ENCODE results near the gene KLHDC7A. TPM values are rescaled to one million over a fixed set of nuclear protein-coding genes. Genes with fewer than 3 reads are reported as not detected.

Gene KLHDC7A
- total and polyA plus RNA-seq, 2 of the 4 experiments (the other 2 are of a cell fraction): not detected

GRCh38 chr1:18508084-18508483, 27.4 kb downstream of the KLHDC7A start:
- H2BK120ac ChIP-seq (ENCODE audit: low read depth, low read length): no peak overlapping the region
- ChIA-PET CTCF (no interaction called here), POLR2A (ENCODE audit: unreplicated experiment) (no interaction called here)
- no peak overlapping the region for H4K91ac ChIP-seq (ENCODE audit: insufficient read depth, low read depth, low read length)
- no peaks in the 10 kb centered on the region for H3K79me1 ChIP-seq (ENCODE audit: low read depth in 1 of 2, low read length in 2 of 2)
- H3K9me3 ChIP-seq (ENCODE audit: control insufficient read depth, insufficient read depth, low read length): peaks cover 12% of the 10 kb centered on the region
- no peak overlapping the region for H3K18ac ChIP-seq (ENCODE audit: low read depth, low read length)
- no peak overlapping the region for H4K8ac ChIP-seq (ENCODE audit: low read depth in 2 of 2, low read length in 2 of 2)
- no peak overlapping the region for H4K5ac ChIP-seq (ENCODE audit: low read depth, low read length)
- ATAC-seq (ENCODE audit: low read depth) (no peak), DNase-seq (no peak)
- no peak overlapping the region for H2AFZ ChIP-seq (replicated peaks; ENCODE audit: low read length, poor library complexity)
- no peaks in the 10 kb centered on the region for H3K27me3 ChIP-seq (ENCODE audit: control insufficient read depth, insufficient read depth, low read length)
- no peak overlapping the region for H2AK5ac ChIP-seq (ENCODE audit: low read depth, low read length)
- H3K9ac ChIP-seq (ENCODE audit: low read depth, low read length): no peak overlapping the region
- H2BK15ac ChIP-seq (ENCODE audit: low read depth, low read length): no peak overlapping the region
- dilution Hi-C loops (cut with HindIII; ENCODE audit: low sequenced_read_pairs, unreplicated experiment) (no loop called here), in situ Hi-C loops (cut with MboI; ENCODE audit: low sequenced_read_pairs) (no loop called here), intact Hi-C loops (cut with micrococcal nuclease) (no loop called here)
- H3K4me2 ChIP-seq (ENCODE audit: low read depth, low read length): no peak overlapping the region
- H3K36me3 ChIP-seq (ENCODE audit: control insufficient read depth, insufficient read depth, low read length): no peaks in the 10 kb centered on the region
- no CpG with 5 or more reads among the region's 1 CpG for WGBS, 2 experiments (ENCODE audit: extremely low coverage in 2 of 2, insufficient read length in 1 of 2)
- no peak overlapping the region for H3K14ac ChIP-seq (replicated peaks; ENCODE audit: low read depth, low read length)
- no peak overlapping the region for H3K4ac ChIP-seq (ENCODE audit: low read depth, low read length)
- H3K27ac ChIP-seq (ENCODE audit: insufficient read depth, low read length): no peak overlapping the region
- no peak overlapping the region for H3K56ac ChIP-seq (ENCODE audit: extremely low read depth, insufficient read depth, low read length)
- no peak overlapping the region for H2AK9ac ChIP-seq (replicated peaks; ENCODE audit: low read depth, low read length, poor library complexity)
- H2BK5ac ChIP-seq (ENCODE audit: low read depth, low read length, poor library complexity, severe bottlenecking): no peak overlapping the region
- H4K20me1 ChIP-seq (ENCODE audit: insufficient read depth, low read length): no peaks in the 10 kb centered on the region
- no peaks in the 10 kb centered on the region for H3K9me1 ChIP-seq (ENCODE audit: insufficient read depth, low read length)
- no peak overlapping the region for H3K23ac ChIP-seq (ENCODE audit: low read depth, low read length)
- H2BK20ac ChIP-seq (ENCODE audit: low read depth, low read length): no peak overlapping the region
- no peak overlapping the region for H3K4me3 ChIP-seq (ENCODE audit: insufficient read depth, low read depth, low read length)
- no TSS peak for BruUV-seq (replicated peaks)
- no peak for TF ChIP-seq USF2 (IDR thresholded peaks at IDR 0.05; ENCODE audit: low read depth, low read length)
- TF ChIP-seq SMC3 (IDR thresholded peaks at IDR 0.05; ENCODE audit: low read depth, low read length): no peak
- no peak for TF ChIP-seq RCOR1 (IDR thresholded peaks at IDR 0.05; ENCODE audit: insufficient replicate concordance, low read length)
- TF ChIP-seq MAFK (IDR thresholded peaks at IDR 0.05; ENCODE audit: low read depth, low read length): no peak
- no peak for TF ChIP-seq ELK1 (IDR thresholded peaks at IDR 0.05; ENCODE audit: borderline replicate concordance, low read depth, low read length)
- no peak for TF ChIP-seq CHD1 (IDR thresholded peaks at IDR 0.05; ENCODE audit: low read depth, low read length)
- TF ChIP-seq NFE2L2 (IDR thresholded peaks at IDR 0.05; ENCODE audit: low read depth, low read length): no peak
- TF ChIP-seq RFX5 (IDR thresholded peaks at IDR 0.05; ENCODE audit: low read depth, low read length): no peak
- TF ChIP-seq CEBPB (IDR thresholded peaks at IDR 0.05; ENCODE audit: low read depth, low read length): no peak
- no peak for TF ChIP-seq FOS (IDR thresholded peaks at IDR 0.05; ENCODE audit: low read depth, low read length)
- TF ChIP-seq, protein P1, sequence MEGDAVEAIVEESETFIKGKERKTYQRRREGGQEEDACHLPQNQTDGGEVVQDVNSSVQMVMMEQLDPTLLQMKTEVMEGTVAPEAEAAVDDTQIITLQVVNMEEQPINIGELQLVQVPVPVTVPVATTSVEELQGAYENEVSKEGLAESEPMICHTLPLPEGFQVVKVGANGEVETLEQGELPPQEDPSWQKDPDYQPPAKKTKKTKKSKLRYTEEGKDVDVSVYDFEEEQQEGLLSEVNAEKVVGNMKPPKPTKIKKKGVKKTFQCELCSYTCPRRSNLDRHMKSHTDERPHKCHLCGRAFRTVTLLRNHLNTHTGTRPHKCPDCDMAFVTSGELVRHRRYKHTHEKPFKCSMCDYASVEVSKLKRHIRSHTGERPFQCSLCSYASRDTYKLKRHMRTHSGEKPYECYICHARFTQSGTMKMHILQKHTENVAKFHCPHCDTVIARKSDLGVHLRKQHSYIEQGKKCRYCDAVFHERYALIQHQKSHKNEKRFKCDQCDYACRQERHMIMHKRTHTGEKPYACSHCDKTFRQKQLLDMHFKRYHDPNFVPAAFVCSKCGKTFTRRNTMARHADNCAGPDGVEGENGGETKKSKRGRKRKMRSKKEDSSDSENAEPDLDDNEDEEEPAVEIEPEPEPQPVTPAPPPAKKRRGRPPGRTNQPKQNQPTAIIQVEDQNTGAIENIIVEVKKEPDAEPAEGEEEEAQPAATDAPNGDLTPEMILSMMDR (conservative IDR thresholded peaks at IDR 0.05; ENCODE audit: low read depth, low read length): no peak
- no peak for TF ChIP-seq POLR2A (IDR thresholded peaks at IDR 0.05; ENCODE audit: low read depth, low read length)
- TF ChIP-seq MXI1 (IDR thresholded peaks at IDR 0.05; ENCODE audit: borderline replicate concordance, low read depth, low read length): no peak
- TF ChIP-seq RAD21 (IDR thresholded peaks at IDR 0.05; ENCODE audit: low read length): no peak
- TF ChIP-seq BHLHE40 (IDR thresholded peaks at IDR 0.05; ENCODE audit: low read depth, low read length): no peak
- no peak for TF ChIP-seq MAZ (IDR thresholded peaks at IDR 0.05; ENCODE audit: borderline replicate concordance, low read depth, low read length)
- H3K4me1 ChIP-seq (ENCODE audit: control insufficient read depth, insufficient read depth, low read length): no peaks in the 10 kb centered on the region

All from IMR-90 (cell line).